ENCODE results near the gene KCNN3. TPM values are rescaled to one million over a fixed set of nuclear protein-coding genes. Genes with fewer than 3 reads are reported as not detected.

The KCNN3 gene
- total RNA-seq, 1 experiment from 2014 or later, result 0.73 TPM

DNA sequence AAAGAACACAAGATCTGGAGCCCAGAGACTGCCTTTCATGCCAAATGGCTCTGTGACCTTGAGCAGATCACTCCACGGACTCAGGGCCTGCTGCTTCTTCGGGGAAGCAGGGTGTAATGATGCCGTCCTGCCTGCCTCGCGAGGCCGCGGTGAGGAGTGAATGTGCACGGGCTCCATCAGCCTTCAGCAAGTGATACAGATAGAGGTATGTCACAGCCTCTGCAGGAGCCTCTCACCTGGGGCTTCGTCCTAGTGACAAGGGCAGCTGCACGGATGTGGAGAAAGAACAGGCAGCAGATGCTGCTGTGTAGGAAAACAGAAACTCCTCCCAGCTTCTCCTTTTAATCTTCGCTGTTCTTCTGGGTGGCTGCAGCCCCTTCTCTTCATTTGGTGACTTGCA is 127.5 kb downstream of the KCNN3 start:
- Histone ChIP-seq H3K36me3 (ENCODE audit: insufficient read depth, low read length, poor library complexity, severe bottlenecking) (no peaks in the 10 kb centered on the region), H3K4me1 (ENCODE audit: insufficient read depth, low read length, poor library complexity, severe bottlenecking) (peaks cover under 1% of the 10 kb centered on the region), H3K4me3 (ENCODE audit: low read depth, low read length, poor library complexity, severe bottlenecking) (no peak overlapping the region), H3K9me3 (ENCODE audit: low read depth, low read length, poor library complexity, severe bottlenecking) (no peaks in the 10 kb centered on the region), H3K27ac (ENCODE audit: low read depth, low read length, poor library complexity, severe bottlenecking) (no peak overlapping the region), H3K27me3 (replicated peaks; ENCODE audit: insufficient read depth, low read depth, low read length, poor library complexity) (no peaks in the 10 kb centered on the region)
- BruUV-seq (replicated peaks), result no TSS peak
- no peak for DNase-seq (ENCODE audit: low spot score)
- TF ChIP-seq, protein P1, sequence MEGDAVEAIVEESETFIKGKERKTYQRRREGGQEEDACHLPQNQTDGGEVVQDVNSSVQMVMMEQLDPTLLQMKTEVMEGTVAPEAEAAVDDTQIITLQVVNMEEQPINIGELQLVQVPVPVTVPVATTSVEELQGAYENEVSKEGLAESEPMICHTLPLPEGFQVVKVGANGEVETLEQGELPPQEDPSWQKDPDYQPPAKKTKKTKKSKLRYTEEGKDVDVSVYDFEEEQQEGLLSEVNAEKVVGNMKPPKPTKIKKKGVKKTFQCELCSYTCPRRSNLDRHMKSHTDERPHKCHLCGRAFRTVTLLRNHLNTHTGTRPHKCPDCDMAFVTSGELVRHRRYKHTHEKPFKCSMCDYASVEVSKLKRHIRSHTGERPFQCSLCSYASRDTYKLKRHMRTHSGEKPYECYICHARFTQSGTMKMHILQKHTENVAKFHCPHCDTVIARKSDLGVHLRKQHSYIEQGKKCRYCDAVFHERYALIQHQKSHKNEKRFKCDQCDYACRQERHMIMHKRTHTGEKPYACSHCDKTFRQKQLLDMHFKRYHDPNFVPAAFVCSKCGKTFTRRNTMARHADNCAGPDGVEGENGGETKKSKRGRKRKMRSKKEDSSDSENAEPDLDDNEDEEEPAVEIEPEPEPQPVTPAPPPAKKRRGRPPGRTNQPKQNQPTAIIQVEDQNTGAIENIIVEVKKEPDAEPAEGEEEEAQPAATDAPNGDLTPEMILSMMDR (conservative IDR thresholded peaks at IDR 0.05; ENCODE audit: low read depth, low read length), result no peak
- POLR2A ChIA-PET (ENCODE audit: low non-redundant PET), result no interaction called here
- intact Hi-C loops (cut with micrococcal nuclease; ENCODE audit: unreplicated experiment), result no loop called here
- CTCF ChIA-PET, result no interaction called here

DNA sequence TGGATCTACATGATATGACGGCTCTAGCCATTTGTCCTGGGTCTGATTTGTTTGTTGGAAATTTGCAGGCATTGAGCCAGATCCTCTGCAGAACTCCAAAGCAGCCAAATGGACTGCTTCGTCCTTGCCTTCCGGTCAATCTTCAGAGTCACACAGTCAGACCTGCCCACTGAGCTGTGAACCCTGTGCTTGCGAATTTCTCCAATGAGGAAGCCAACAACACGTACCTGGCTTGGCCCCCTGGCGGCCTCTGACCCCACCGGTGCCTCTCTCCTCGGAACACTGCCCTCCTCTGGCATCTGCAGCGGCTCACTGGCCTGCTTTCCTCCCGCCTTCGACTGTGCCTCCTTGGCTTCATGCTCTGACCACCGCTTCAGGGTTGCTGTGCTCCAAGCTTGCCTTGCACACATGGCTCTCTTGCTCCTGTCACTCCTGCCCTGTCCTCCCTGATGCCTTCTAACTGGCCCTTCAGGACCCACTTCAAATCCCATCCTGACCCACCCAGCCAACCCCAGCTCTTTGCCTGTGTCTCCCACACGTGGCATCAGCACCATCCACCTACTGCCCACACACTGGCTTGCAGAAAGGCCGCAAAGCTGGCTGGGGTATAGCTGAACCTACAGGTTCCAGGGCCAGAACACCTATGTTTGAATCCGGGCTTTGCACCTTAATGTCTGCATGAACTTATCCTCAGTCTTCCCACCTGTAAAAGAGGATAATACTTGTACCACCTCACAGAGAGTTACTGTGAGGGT is 128.2 kb downstream of the KCNN3 start:
- Histone ChIP-seq H3K27ac (ENCODE audit: low read depth, low read length, poor library complexity, severe bottlenecking) (no peak overlapping the region), H3K27me3 (replicated peaks; ENCODE audit: insufficient read depth, low read depth, low read length, poor library complexity) (no peaks in the 10 kb centered on the region), H3K36me3 (ENCODE audit: insufficient read depth, low read length, poor library complexity, severe bottlenecking) (no peaks in the 10 kb centered on the region), H3K4me1 (ENCODE audit: insufficient read depth, low read length, poor library complexity, severe bottlenecking) (no peaks in the 10 kb centered on the region), H3K4me3 (ENCODE audit: low read depth, low read length, poor library complexity, severe bottlenecking) (no peak overlapping the region), H3K9me3 (ENCODE audit: low read depth, low read length, poor library complexity, severe bottlenecking) (no peaks in the 10 kb centered on the region)
- TF ChIP-seq, protein P1 (conservative IDR thresholded peaks at IDR 0.05; ENCODE audit: low read depth, low read length), result no peak
- TF ChIP-seq EZH2 (IDR thresholded peaks at IDR 0.05; ENCODE audit: borderline replicate concordance, low read depth, low read length, poor library complexity, severe bottlenecking), result no peak
- DNase-seq (ENCODE audit: low spot score), result no peak
- ChIA-PET POLR2A (ENCODE audit: low non-redundant PET) (no interaction called here), CTCF (interaction anchor here (0.6 kb wide), 1 partner anchor 915 kb away, joined by 9 read pairs; no protein-coding TSS in a partner anchor)
- no TSS peak for BruUV-seq (replicated peaks)
- intact Hi-C loops (cut with micrococcal nuclease; ENCODE audit: unreplicated experiment), result no loop called here

DNA sequence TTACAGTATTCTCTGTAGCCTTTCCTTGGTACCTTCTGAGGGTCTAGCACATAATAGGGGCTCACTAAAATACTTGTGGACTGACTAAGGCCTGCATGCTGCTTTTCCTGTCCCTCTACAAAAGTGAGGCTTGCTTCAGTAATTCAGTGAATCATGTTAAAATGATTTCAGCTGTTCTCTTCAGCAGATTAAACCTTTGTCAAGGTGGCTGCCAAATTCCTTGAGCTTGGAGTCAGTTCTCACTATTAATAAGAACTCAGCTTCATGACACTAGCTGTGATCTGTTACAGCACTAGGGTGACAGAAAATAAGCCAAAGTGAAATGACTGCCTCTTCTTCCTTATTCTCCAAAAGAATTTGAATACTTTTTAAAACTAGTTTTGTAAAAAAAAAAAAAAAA is 128.8 kb downstream of the KCNN3 start:
- no TSS peak for BruUV-seq (replicated peaks)
- no peak for DNase-seq (ENCODE audit: low spot score)

More for the DNA sequence above, 128.8 kb downstream of the KCNN3 start:
- TF ChIP-seq, protein P1 (conservative IDR thresholded peaks at IDR 0.05; ENCODE audit: low read depth, low read length), result no peak
- TF ChIP-seq EZH2 (IDR thresholded peaks at IDR 0.05; ENCODE audit: borderline replicate concordance, low read depth, low read length, poor library complexity, severe bottlenecking), result no peak
- Histone ChIP-seq H3K9me3 (ENCODE audit: low read depth, low read length, poor library complexity, severe bottlenecking) (no peaks in the 10 kb centered on the region), H3K27me3 (replicated peaks; ENCODE audit: insufficient read depth, low read depth, low read length, poor library complexity) (no peaks in the 10 kb centered on the region), H3K27ac (ENCODE audit: low read depth, low read length, poor library complexity, severe bottlenecking) (no peak overlapping the region), H3K4me3 (ENCODE audit: low read depth, low read length, poor library complexity, severe bottlenecking) (no peak overlapping the region), H3K4me1 (ENCODE audit: insufficient read depth, low read length, poor library complexity, severe bottlenecking) (no peaks in the 10 kb centered on the region), H3K36me3 (ENCODE audit: insufficient read depth, low read length, poor library complexity, severe bottlenecking) (no peaks in the 10 kb centered on the region)
- POLR2A ChIA-PET (ENCODE audit: low non-redundant PET), result no interaction called here
- CTCF ChIA-PET, result interaction anchor here (0.6 kb wide), 1 partner anchor 915 kb away, joined by 9 read pairs; no protein-coding TSS in a partner anchor
- intact Hi-C loops (cut with micrococcal nuclease; ENCODE audit: unreplicated experiment), result no loop called here
